ENCODE results near the gene KLK3.
"Not testable (repeated sequence)": the region's sequence is repeated elsewhere in the genome, so short reads cannot be mapped to it uniquely, and the experiment has no call there.

KLK3 gene

DNA sequence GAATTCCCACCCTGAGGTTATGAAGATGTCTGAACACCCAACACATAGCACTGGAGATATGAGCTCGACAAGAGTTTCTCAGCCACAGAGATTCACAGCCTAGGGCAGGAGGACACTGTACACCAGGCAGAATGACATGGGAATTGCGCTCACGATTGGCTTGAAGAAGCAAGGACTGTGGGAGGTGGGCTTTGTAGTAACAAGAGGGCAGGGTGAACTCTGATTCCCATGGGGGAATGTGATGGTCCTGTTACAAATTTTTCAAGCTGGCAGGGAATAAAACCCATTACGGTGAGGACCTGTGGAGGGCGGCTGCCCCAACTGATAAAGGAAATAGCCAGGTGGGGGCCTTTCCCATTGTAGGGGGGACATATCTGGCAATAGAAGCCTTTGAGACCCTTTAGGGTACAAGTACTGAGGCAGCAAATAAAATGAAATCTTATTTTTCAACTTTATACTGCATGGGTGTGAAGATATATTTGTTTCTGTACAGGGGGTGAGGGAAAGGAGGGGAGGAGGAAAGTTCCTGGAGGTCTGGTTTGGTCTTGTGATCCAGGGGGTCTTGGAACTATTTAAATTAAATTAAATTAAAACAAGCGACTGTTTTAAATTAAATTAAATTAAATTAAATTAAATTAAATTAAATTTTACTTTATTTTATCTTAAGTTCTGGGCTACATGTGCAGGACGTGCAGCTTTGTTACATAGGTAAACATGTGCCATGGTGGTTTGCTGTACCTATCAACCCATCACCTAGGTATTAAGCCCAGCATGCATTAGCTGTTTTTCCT lies 7.0 kb downstream of the KLK3 start:
- DNase-seq = no peak

DNA sequence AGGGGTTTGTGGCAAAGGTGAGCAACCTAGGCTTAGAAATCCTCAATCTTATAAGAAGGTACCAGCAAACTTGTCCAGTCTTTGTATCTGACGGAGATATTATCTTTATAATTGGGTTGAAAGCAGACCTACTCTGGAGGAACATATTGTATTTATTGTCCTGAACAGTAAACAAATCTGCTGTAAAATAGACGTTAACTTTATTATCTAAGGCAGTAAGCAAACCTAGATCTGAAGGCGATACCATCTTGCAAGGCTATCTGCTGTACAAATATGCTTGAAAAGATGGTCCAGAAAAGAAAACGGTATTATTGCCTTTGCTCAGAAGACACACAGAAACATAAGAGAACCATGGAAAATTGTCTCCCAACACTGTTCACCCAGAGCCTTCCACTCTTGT lies 14.8 kb downstream of the KLK3 start:
- DNase-seq = no peak

- DNase-seq = no peak
These were observed 15.8 kb downstream of the KLK3 start for GRCh38 chr19:50870417-50871089.

DNA sequence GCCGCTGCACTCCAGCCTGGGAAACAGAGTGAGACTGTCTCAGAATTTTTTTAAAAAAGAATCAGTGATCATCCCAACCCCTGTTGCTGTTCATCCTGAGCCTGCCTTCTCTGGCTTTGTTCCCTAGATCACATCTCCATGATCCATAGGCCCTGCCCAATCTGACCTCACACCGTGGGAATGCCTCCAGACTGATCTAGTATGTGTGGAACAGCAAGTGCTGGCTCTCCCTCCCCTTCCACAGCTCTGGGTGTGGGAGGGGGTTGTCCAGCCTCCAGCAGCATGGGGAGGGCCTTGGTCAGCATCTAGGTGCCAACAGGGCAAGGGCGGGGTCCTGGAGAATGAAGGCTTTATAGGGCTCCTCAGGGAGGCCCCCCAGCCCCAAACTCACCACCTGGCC lies 18.3 kb downstream of the KLK3 start, which contains the start of gene KLK2:
Gene KLK2, plus strand, starts transcription at position 384 of the 400 bp plus-strand sequence. CDS start 35 bp downstream, outside the sequence.
- DNase-seq = no peak

GRCh38 chr19:50874211-50874610 lies 19.5 kb downstream of the KLK3 start:
- no peak for DNase-seq

GRCh38 chr19:50875795-50876422 lies 21.2 kb downstream of the KLK3 start:
- no peak for DNase-seq

DNA sequence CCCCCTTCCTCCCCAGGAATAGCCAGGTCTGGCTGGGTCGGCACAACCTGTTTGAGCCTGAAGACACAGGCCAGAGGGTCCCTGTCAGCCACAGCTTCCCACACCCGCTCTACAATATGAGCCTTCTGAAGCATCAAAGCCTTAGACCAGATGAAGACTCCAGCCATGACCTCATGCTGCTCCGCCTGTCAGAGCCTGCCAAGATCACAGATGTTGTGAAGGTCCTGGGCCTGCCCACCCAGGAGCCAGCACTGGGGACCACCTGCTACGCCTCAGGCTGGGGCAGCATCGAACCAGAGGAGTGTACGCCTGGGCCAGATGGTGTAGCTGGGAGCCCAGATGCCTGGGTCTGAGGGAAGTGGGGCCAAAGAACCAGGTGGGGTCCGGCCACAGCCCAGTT lies 21.7 kb downstream of the KLK3 start:
- DNase-seq = no peak

DNA sequence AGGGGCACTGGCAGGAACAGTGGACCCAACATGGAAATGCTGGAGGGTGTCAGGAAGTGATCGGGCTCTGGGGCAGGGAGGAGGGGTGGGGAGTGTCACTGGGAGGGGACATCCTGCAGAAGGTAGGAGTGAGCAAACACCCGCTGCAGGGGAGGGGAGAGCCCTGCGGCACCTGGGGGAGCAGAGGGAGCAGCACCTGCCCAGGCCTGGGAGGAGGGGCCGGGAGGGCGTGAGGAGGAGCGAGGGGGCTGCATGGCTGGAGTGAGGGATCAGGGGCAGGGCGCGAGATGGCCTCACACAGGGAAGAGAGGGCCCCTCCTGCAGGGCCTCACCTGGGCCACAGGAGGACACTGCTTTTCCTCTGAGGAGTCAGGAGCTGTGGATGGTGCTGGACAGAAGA lies 22.6 kb downstream of the KLK3 start:
- no peak for DNase-seq

- DNase-seq = no peak
These were observed 24.1 kb downstream of the KLK3 start for GRCh38 chr19:50878851-50879250.

GRCh38 chr19:50880241-50880640 lies 25.5 kb downstream of the KLK3 start:
- no peak for DNase-seq

GRCh38 chr19:50882188-50882587 lies 27.5 kb downstream of the KLK3 start:
- no peak for DNase-seq

DNA sequence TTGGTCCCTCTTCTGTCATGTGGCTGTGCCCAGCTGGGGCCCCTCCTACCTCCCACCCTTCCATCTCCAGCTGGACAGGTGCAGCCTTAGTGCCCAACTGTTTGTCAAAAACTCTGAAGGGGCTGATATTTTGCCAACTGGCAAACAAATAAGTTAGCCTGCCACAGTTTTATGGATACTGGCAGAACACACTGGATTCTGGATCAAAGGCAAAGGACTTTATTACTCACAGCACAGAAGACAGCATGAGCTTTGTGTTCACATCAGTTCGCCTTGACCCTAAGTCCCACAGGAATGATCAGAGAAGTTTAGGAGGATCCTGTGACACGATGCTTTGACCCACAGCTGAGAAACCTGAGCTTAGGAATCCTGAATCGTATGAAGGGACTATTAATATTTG lies 34.9 kb downstream of the KLK3 start:
- no peak for DNase-seq

DNA sequence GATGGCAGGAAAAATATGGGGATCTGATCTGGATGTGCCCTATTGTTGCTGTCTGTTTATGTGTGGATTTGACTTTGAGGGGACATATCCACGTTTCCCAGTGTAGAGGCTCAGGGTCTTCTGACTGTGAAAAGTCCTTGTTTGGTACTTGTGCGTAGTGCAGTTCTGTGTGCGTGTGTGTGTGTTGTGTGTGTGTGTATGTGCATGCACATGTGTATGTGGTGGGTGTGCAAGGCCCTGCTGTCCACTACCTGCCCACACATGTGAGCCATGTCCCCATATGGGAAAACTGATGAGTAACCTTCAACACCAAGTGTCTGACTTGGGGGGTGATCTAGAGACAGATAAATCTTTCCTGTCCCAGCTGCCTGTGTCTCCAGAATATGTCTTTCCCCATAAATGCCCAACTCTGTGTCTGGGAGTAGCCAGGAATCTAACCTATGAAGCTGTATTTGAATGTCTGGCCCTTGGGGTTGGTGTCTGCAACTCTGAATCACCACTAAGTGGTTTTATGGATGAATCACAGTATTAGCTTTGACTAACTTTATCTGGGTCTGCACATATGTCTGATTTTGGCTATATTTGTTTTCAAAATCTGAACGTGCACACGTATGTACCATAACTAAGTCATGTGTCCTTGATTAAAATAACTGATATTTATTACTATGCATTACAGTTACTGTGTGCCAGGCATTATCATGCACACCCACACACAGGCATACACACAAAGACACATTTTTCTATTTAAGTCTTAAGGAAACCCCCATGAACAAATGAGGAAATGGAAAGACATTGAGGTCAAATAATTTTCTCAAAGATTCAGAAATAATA lies 35.9 kb downstream of the KLK3 start:
- DNase-seq = no peak

DNA sequence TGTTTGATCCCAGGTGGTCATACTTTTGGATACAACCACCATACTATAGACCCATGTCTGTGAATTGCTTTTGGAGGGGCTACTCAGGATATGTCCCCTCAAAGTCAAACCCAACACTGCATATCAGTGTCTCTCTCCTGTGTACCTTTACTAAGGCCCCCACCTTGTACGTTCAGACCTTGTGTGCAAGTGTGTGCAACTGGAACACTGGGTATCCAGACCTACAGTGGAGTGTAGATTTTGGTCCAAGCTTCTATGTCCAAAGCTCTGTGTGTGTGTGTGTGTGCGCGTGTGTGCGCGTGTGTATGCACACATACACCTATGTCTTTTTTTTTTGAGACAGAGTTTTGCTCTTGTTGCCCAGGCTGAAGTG lies 36.5 kb downstream of the KLK3 start:
- no peak for DNase-seq

DNA sequence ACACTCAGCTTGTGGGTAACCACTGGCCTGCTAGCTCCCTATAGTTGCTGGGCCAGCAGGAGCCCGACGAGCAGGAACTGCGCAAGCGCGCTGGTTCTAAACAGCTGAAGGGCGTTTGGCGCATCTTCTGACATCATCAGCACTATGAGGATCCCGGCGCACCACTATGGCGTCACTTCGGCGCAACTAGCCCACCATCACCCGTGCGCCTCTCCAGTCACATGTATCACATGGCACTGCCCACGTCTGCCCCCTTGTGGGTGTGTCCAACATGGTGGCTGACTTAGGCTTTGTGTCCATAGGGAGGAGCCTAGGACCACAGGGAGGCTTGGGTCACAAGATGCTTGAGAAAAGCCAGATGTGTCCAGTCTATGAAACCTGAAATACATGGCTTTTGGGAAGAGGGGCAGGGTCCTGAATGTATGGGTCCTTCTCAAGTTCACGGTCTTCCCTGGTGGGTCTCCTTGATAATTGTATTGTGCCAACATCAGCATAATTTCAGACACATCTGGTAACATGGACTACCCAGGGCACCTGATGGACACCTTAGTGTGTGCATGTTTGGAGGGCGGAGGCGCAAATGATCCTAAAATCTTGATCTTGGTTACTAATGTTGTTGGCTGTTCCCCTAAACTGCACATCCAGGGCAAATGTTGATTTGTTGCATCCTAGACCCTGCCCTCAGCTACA lies 38.5 kb downstream of the KLK3 start:
- no peak for DNase-seq

GRCh38 chr19:50894478-50895356 lies 40.0 kb downstream of the KLK3 start:
- no peak for DNase-seq

DNA sequence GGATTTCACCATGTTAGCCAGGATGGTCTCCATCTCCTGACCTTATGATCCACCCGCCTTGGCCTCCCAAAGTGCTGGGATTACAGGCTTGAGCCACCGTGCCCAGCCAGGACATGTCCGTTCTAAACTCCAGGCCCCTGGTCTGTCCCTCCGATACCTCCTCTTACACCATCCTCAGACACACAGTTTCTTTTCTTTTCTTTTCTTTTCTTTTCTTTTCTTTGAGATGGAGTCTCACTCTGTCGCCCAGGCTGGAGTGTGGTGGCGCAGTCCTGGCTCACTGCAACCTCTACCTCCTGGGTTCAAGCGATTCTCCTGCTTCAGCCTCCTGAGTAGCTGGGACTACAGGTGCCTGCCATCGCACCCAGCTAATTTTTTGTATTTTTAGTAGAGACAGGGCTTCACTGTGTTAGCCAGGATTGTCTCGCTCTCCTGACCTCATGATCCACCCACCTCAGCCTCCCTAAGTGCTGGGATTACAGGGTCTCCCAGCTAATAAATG lies 41.4 kb downstream of the KLK3 start:
- not testable (repeated sequence) for DNase-seq

DNA sequence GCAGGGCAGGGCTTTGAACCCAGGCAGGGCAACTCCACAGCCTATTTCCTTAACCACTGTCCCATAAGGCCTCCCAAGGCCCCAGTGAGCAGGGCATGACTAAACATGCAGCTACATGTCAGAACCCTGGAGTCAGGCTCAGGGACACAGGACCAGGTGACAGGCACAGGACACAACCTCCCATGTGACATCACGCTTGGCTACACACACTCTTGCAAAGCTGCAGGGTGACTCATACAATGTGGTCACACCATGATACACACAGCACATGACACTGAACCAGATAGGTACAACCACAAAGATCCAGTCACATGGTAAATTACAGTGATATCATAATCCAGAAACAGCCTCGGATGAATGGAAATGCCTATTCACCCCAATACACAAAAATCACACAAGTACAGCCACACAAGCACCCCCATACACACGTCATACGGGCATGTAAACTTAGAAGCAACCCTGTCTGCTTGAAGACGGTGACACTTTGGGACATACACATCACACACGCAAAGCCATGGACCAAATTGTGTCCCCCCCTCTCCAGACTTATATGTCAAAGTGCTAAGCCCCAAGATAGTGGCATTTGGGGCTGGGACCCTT lies 42.0 kb downstream of the KLK3 start:
- DNase-seq = no peak

DNA sequence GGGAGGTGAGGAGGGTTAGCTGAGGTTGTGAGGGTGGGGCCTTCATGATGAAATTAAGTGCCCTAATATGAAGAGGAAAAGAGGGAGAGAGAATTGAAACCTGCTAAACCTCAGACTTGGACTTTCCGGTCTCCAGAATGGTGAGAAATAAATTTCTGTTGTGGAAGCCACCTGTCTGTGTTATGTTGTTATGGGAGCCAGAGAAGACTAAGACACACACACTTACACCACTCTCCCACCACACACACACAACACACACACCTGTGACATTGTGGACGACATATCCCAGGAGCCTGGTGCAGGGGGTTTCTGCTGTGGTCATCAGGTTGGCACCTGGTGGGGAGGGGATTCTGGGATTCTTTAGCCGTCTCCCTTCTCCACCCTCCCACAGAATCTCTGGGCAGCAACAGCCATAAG lies 42.5 kb downstream of the KLK3 start:
- DNase-seq = no peak

All from anterior cingulate cortex (tissue), 58 donors.